ENCODE data around the gene CTNNA1.

Gene CTNNA1

GRCh38 chr5:138930371-138931097, 177.3 kb downstream of the CTNNA1 start:
- TF ChIP-seq CTCF (IDR thresholded peaks at IDR 0.05), result no peak
- no peak for DNase-seq (ENCODE audit: low spot score)
- no peak overlapping the region for H3K4me3 ChIP-seq
- no peak overlapping the region for H3K27ac ChIP-seq

- Histone ChIP-seq H3K4me3 (no peak overlapping the region), H3K27ac (no peak overlapping the region)
- no peak for TF ChIP-seq CTCF (IDR thresholded peaks at IDR 0.05)
- DNase-seq (ENCODE audit: low spot score), result no peak
These were observed 179.1 kb downstream of the CTNNA1 start for GRCh38 chr5:138932171-138932810.

GRCh38 chr5:138933522-138934290, 180.5 kb downstream of the CTNNA1 start:
- no peak overlapping the region for H3K27ac ChIP-seq
- no peak for TF ChIP-seq CTCF (IDR thresholded peaks at IDR 0.05)
- no peak for DNase-seq (ENCODE audit: low spot score)
- H3K4me3 ChIP-seq, result no peak overlapping the region

GRCh38 chr5:138934971-138935370, 181.7 kb downstream of the CTNNA1 start:
- Histone ChIP-seq H3K27ac (no peak overlapping the region), H3K4me3 (no peak overlapping the region)
- TF ChIP-seq CTCF (IDR thresholded peaks at IDR 0.05), result no peak
- DNase-seq (ENCODE audit: low spot score), result no peak

GRCh38 chr5:138935466-138935865, 182.2 kb downstream of the CTNNA1 start:
- TF ChIP-seq CTCF (IDR thresholded peaks at IDR 0.05), result no peak
- Histone ChIP-seq H3K4me3 (no peak overlapping the region), H3K27ac (peak overlapping the region in 1 of 2 donors; percentile 19)
- DNase-seq (ENCODE audit: low spot score), result no peak

GRCh38 chr5:138936225-138936967, 183.2 kb downstream of the CTNNA1 start:
- Histone ChIP-seq H3K27ac (peak overlapping the region in 1 of 2 donors; percentile 27), H3K4me3 (no peak overlapping the region)
- no peak for DNase-seq (ENCODE audit: low spot score)
- TF ChIP-seq CTCF (IDR thresholded peaks at IDR 0.05), result no peak
